ENCODE data around the gene ZSCAN32.

DNA sequence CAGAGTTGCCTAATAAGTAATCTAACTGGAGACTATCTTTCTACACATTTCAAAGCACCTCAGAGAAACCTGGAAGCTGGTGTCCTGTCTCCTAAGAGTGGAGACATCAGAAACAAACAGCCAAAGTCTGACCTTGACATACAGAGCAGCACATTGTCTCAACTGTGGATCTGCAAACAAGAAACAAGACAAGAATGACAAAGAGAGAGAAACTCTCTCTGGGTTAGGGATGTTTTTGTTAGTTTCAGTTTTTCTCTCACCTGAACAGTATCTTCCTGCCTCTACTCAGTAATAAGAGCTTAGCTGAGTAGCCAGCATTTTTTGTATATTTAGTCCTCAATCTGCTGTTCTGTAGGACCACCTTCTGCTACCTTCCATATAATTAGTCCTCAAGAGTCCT lies 33.6 kb upstream of the ZSCAN32 start:
- TF ChIP-seq, protein P1, sequence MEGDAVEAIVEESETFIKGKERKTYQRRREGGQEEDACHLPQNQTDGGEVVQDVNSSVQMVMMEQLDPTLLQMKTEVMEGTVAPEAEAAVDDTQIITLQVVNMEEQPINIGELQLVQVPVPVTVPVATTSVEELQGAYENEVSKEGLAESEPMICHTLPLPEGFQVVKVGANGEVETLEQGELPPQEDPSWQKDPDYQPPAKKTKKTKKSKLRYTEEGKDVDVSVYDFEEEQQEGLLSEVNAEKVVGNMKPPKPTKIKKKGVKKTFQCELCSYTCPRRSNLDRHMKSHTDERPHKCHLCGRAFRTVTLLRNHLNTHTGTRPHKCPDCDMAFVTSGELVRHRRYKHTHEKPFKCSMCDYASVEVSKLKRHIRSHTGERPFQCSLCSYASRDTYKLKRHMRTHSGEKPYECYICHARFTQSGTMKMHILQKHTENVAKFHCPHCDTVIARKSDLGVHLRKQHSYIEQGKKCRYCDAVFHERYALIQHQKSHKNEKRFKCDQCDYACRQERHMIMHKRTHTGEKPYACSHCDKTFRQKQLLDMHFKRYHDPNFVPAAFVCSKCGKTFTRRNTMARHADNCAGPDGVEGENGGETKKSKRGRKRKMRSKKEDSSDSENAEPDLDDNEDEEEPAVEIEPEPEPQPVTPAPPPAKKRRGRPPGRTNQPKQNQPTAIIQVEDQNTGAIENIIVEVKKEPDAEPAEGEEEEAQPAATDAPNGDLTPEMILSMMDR (IDR thresholded peaks at IDR 0.05; ENCODE audit: insufficient read depth, low read length): no peak
- TF ChIP-seq GABPA (IDR thresholded peaks at IDR 0.05; ENCODE audit: low read depth): no peak
- TF ChIP-seq POLR2AphosphoS5 (IDR thresholded peaks at IDR 0.05; ENCODE audit: low read depth): no peak
